HG03108 (cell line): ENCODE measurements around the gene ZNF117.
"Not testable (repeated sequence)": the region's sequence is repeated elsewhere in the genome, so short reads cannot be mapped to it uniquely, and the experiment has no call there.

ENCODE experiments used
- ATAC-seq: cut with Tn5 transposase; IDR thresholded peaks from one replicate; pipeline ENCODE4 v1.9.1; 2021; ENCODE audit warnings: moderate library complexity; ENCODE audit not compliant: unreplicated experiment

Gene ZNF117

GRCh38 chr7:64928252-64929187, 62.3 kb downstream of the ZNF117 start:
- not testable (repeated sequence) for ATAC-seq
